B cell (primary cell): ENCODE data around the gene OTOGL. TPM values are rescaled to one million over a fixed set of nuclear protein-coding genes. Genes with fewer than 3 reads are reported as not detected.

Experiments used
- ATAC-seq: fragments of 200-7000 bp; cut with Tn5 transposase; one replicate; pipeline ENCODE4 v1.10.0; 2021; ENCODE audit warnings: low read depth, mild to moderate bottlenecking, moderate number of reproducible peaks, moderate library complexity
- CTCF ChIA-PET: fragments of 350-600 bp; sonication (Branson Sonifier 250); formaldehyde crosslinking; loops from one replicate; lab custom pipeline; 2021; ENCODE audit warnings: antibody characterized with exemption, inconsistent platforms; lab: Charles Lee
- POLR2A ChIA-PET: fragments of 350-600 bp; sonication (Branson Sonifier 250); formaldehyde crosslinking; loops from one replicate; lab custom pipeline; 2021; ENCODE audit warnings: antibody characterized with exemption; lab: Charles Lee
- DNase-seq: peaks from one replicate; pipeline ENCODE4 v3.0.0; 2013
- H2AFZ ChIP-seq: 2 replicates; pipeline ENCODE4 v1.6.1; 2012; ENCODE audit warnings: mild to moderate bottlenecking, low read depth, low read length; ENCODE audit not compliant: insufficient read depth, poor library complexity, severe bottlenecking
- H3K27ac ChIP-seq, 2 donors: 1 replicate in 1 of 2; 2 replicates in 1 of 2; pipeline ENCODE4 v1.5.1; 2012 to 2013; ENCODE audit warnings: low read length in 2 of 2, mild to moderate bottlenecking in 2 of 2, moderate library complexity in 1 of 2
- H3K27me3 ChIP-seq, 4 experiments: fragments of 200-600 bp in 1 of 4; sonication (generic) in 1 of 4; replicated peaks in 1 of 4; 1 replicate in 2 of 4; 2 replicates in 2 of 4; pipeline versions ENCODE4 v1.6.1 to v1.7.0; 2013 to 2016; ENCODE audit warnings: low read length in 3 of 4, mild to moderate bottlenecking in 2 of 4, mixed read lengths in 1 of 4, moderate library complexity in 1 of 4; ENCODE audit not compliant: insufficient read depth in 4 of 4, control insufficient read depth in 3 of 4; ENCODE audit errors: control extremely low read depth in 1 of 4
- H3K36me3 ChIP-seq, 2 experiments: replicated peaks in 1 of 2; 1 replicate in 1 of 2; 2 replicates in 1 of 2; pipeline versions ENCODE4 v1.6.1 to v1.7.1; 2013; ENCODE audit warnings: low read length in 1 of 2; ENCODE audit not compliant: insufficient read depth in 2 of 2, control insufficient read depth in 1 of 2; ENCODE audit errors: control extremely low read depth in 1 of 2, extremely low read depth in 1 of 2
- H3K4me1 ChIP-seq, 2 donors: fragments of 200-600 bp in 1 of 2; sonication (generic) in 1 of 2; 1 replicate in 1 of 2; 2 replicates in 1 of 2; pipeline versions ENCODE4 v1.5.1 to v1.6.1; 2013 to 2017; ENCODE audit warnings: low read length in 2 of 2; ENCODE audit not compliant: control insufficient read depth in 2 of 2, insufficient read depth in 2 of 2
- H3K4me2 ChIP-seq: replicated peaks from 2 replicates; pipeline ENCODE3; 2012; ENCODE audit warnings: mild to moderate bottlenecking, low read depth, low read length; ENCODE audit not compliant: poor library complexity, severe bottlenecking
- H3K4me3 ChIP-seq, 5 experiments: fragments of 200-600 bp in 1 of 5; sonication (generic) in 1 of 5; 1 replicate in 3 of 5; 2 replicates in 2 of 5; pipeline versions ENCODE4 v1.5.1 to v1.7.0; 2011 to 2016; ENCODE audit warnings: low read length in 4 of 5, mild to moderate bottlenecking in 4 of 5, low read depth in 2 of 5, control low read depth in 1 of 5, moderate library complexity in 1 of 5; ENCODE audit not compliant: insufficient read depth in 1 of 5; ENCODE audit errors: control extremely low read depth in 1 of 5, extremely low read depth in 1 of 5
- H3K79me2 ChIP-seq: fragments of 200-600 bp; sonication (generic); one replicate; pipeline ENCODE4 v1.6.0; 2016; ENCODE audit warnings: low read length; ENCODE audit not compliant: control insufficient read depth, insufficient read depth
- H3K9ac ChIP-seq: fragments of 200-600 bp; sonication (generic); 2 replicates; pipeline ENCODE4 v1.6.1; 2017; ENCODE audit warnings: mild to moderate bottlenecking, low read length, moderate library complexity
- H3K9me3 ChIP-seq, 3 donors: one replicate each; pipeline versions ENCODE4 v1.6.1 to v1.7.1; 2013; ENCODE audit warnings: low read length in 2 of 3; ENCODE audit not compliant: control insufficient read depth in 2 of 3, insufficient read depth in 1 of 3; ENCODE audit errors: control extremely low read depth in 1 of 3
- H4K20me1 ChIP-seq: 2 replicates; pipeline ENCODE4 v1.6.0; 2012; ENCODE audit warnings: mild to moderate bottlenecking, low read length; ENCODE audit not compliant: insufficient read depth, control insufficient read depth, poor library complexity, severe bottlenecking
- H3K27ac Mint-ChIP-seq: one replicate; pipeline ENCODE4 v1.8.0; 2021; ENCODE audit warnings: mixed read lengths
- H3K27me3 Mint-ChIP-seq: one replicate; pipeline ENCODE4 v1.8.0; 2021; ENCODE audit warnings: mixed read lengths
- H3K4me1 Mint-ChIP-seq: one replicate; pipeline ENCODE4 v1.8.0; 2021; ENCODE audit warnings: mixed read lengths
- H3K4me3 Mint-ChIP-seq: one replicate; pipeline ENCODE4 v1.8.0; 2021; ENCODE audit warnings: mixed read lengths
- H3K9me3 Mint-ChIP-seq: one replicate; pipeline ENCODE4 v1.8.0; 2022; ENCODE audit warnings: mixed read lengths; ENCODE audit not compliant: insufficient read depth
- EZH2 ChIP-seq: IDR thresholded peaks from 2 replicates; pipeline ENCODE4 v1.6.1; 2012; ENCODE audit warnings: borderline replicate concordance, low read depth, mild to moderate bottlenecking, moderate library complexity, low read length; ENCODE audit not compliant: insufficient read depth, poor library complexity, severe bottlenecking
- WGBS: methylation state at CpG from one replicate; pipeline ENCODE4 v1.1.5; 2013; ENCODE audit warnings: missing lambda C conversion rate; ENCODE audit not compliant: insufficient coverage; 5-methylcytosine and 5-hydroxymethylcytosine counted together
- intact Hi-C: fragments of 100-400 bp; cut with micrococcal nuclease; formaldehyde crosslinking; loops from one replicate; pipeline ENCODE4 v1.10.0; 2022
- polyA plus RNA-seq: library from polyadenylated mRNA; depleted of rRNA; stranded (reverse); fragments of >200 nt; gene quantifications from 2 replicates; pipeline ENCODE4 v1.2.3, GENCODE V29; 2012
- total RNA-seq, 2 donors: library from RNA; stranded (reverse); fragments of 120-200 nt in 1 of 2; gene quantifications; 1 replicate in 1 of 2; 2 replicates in 1 of 2; pipeline versions ENCODE4 v1.2.3 to v1.2.4, GENCODE V29; 2013 to 2022
- TF ChIP-seq, protein P1 (sequence below): fragments of 200-600 bp; IDR thresholded peaks from one replicate; pipeline ENCODE4 v1.8.0; 2022; ENCODE audit warnings: antibody characterized with exemption, mild to moderate bottlenecking

Gene OTOGL
- total and polyA plus RNA-seq, 2 donors (not counting 1 experiment from before 2014, with no cell fraction given) = not detected

DNA sequence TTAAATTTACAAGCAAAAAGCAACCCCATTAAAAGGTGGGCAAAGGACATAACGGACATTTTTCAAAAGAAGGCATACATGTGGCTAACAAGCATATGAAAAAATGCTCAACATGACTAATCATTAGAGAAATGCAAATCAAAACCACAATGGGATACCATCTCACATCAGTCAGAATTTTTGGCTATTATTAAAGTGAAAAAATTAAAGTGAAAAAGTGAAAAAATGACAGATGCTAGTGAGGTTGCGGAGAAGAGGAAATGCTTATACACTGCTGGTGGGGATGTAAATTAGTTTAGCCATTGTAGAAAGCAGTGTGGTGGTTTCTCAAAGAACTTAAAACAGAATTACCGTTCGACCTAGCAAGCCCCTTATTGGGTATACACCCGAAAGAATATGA, 7.9 kb downstream of the OTOGL start:
- no peak overlapping the region for H3K27ac ChIP-seq
- H3K27ac Mint-ChIP-seq = no peak overlapping the region
- no peaks in the 10 kb centered on the region for H3K27me3 Mint-ChIP-seq
- H2AFZ ChIP-seq = no peak overlapping the region
- H3K79me2 ChIP-seq = no peaks in the 10 kb centered on the region
- ChIA-PET POLR2A (no interaction called here), CTCF (no interaction called here)
- 100% methylated on average over 1 of the region's 5 CpGs for WGBS
- intact Hi-C loops = no loop called here
- TF ChIP-seq, protein P1, sequence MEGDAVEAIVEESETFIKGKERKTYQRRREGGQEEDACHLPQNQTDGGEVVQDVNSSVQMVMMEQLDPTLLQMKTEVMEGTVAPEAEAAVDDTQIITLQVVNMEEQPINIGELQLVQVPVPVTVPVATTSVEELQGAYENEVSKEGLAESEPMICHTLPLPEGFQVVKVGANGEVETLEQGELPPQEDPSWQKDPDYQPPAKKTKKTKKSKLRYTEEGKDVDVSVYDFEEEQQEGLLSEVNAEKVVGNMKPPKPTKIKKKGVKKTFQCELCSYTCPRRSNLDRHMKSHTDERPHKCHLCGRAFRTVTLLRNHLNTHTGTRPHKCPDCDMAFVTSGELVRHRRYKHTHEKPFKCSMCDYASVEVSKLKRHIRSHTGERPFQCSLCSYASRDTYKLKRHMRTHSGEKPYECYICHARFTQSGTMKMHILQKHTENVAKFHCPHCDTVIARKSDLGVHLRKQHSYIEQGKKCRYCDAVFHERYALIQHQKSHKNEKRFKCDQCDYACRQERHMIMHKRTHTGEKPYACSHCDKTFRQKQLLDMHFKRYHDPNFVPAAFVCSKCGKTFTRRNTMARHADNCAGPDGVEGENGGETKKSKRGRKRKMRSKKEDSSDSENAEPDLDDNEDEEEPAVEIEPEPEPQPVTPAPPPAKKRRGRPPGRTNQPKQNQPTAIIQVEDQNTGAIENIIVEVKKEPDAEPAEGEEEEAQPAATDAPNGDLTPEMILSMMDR = no peak
- TF ChIP-seq EZH2 = no peak
- no peaks in the 10 kb centered on the region for H4K20me1 ChIP-seq
- H3K36me3 ChIP-seq = no peaks in the 10 kb centered on the region
- no peaks in the 10 kb centered on the region for H3K27me3 ChIP-seq
- ATAC-seq (no peak), DNase-seq (no peak)
- no peaks in the 10 kb centered on the region for H3K4me1 Mint-ChIP-seq
- H3K9me3 ChIP-seq = no peaks in the 10 kb centered on the region
- no peak overlapping the region for H3K4me2 ChIP-seq
- H3K4me3 Mint-ChIP-seq = no peak overlapping the region
- no peaks in the 10 kb centered on the region for H3K4me1 ChIP-seq
- H3K9me3 Mint-ChIP-seq = no peaks in the 10 kb centered on the region
- no peak overlapping the region for H3K9ac ChIP-seq
- no peak overlapping the region for H3K4me3 ChIP-seq

DNA sequence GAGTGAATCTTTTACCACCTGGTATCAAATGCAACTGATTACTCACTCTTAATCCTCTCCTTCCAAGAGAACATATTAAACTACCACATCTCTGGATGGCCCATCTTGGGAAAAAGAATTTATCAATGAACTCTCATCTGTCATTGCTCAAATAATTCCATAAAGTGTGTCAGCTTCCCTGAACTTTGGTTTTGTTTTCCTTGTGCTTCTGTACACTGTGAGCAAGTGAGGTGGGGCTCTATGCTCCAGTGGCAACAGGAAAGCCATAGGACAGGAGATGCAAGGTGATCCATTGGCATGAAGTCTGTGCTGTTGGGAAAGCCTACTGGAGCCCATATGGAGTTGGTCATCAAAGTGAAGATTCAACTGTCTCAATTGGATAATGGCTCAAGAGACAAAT, 17.4 kb downstream of the OTOGL start:
- no peak overlapping the region for H3K4me3 Mint-ChIP-seq

More for the DNA sequence above, 17.4 kb downstream of the OTOGL start:
- Histone ChIP-seq H3K4me2 (no peak overlapping the region), H3K9ac (no peak overlapping the region), H3K27me3 (no peaks in the 10 kb centered on the region), H3K4me1 (no peaks in the 10 kb centered on the region), H3K4me3 (no peak overlapping the region), H3K27ac (no peak overlapping the region), H3K36me3 (no peaks in the 10 kb centered on the region), H3K79me2 (no peaks in the 10 kb centered on the region), H3K9me3 (no peaks in the 10 kb centered on the region), H4K20me1 (no peaks in the 10 kb centered on the region), H2AFZ (no peak overlapping the region)
- Mint-ChIP-seq H3K4me1 (no peaks in the 10 kb centered on the region), H3K27ac (no peak overlapping the region), H3K9me3 (peaks cover 2% of the 10 kb centered on the region), H3K27me3 (peaks cover 15% of the 10 kb centered on the region)
- ChIA-PET CTCF (no interaction called here), POLR2A (no interaction called here)
- no peak for ATAC-seq
- TF ChIP-seq, protein P1 = no peak
- no peak for TF ChIP-seq EZH2
- DNase-seq = no peak
- intact Hi-C loops = no loop called here
